NCI-H1105 treated with DMSO at 0.1 percent for 48 hours (cell line): ENCODE measurements around the gene STAT5B.
"Not testable (repeated sequence)": the region's sequence is repeated elsewhere in the genome, so short reads cannot be mapped to it uniquely, and the experiment has no call there.

Experiments
- DNase-seq: peaks from one replicate; lab custom pipeline; 2025; lab: John Stamatoyannopoulos, UW

STAT5B gene

DNA sequence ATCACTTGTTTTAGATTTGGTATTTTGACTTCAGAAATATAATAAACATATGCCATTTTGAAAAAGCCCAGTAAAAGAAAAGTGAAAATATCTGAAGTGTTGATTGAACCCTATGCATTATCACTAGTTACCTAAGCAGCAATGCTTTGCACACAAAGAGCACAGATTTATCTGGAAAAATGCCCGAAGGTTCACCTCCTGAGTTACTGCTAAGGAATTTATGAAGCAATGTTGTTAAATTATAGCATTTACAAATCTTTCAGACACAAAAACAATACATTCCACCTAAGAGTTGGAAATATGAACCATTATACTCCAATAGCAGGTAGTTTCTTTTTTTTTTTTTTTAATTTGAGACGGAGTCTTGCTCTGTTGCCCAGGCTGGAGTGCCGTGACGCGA is 43.0 kb downstream of the STAT5B start:
- DNase-seq = no peak

DNA sequence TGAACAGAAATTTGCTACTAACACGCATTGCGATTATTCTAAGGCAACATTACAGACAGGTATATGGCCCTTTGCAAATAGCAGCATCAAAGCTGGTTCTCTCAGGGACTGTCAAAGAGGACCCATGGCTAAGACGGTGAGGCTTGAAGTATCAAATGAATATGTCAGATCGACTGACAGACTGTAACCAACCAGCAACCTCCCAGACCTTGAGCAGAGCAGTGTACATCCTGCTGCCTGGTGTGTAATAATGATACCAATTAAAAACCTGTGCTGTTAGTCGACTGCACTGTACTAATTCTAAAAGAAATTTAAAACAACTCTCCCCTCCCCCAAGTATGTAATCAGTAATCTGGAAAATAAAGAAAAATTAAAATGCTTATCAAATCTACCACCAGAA is 46.0 kb downstream of the STAT5B start:
- no peak for DNase-seq

GRCh38 chr17:42227849-42228700 is 48.1 kb downstream of the STAT5B start:
- no peak for DNase-seq

GRCh38 chr17:42225646-42226045 is 50.5 kb downstream of the STAT5B start:
- no peak for DNase-seq

DNA sequence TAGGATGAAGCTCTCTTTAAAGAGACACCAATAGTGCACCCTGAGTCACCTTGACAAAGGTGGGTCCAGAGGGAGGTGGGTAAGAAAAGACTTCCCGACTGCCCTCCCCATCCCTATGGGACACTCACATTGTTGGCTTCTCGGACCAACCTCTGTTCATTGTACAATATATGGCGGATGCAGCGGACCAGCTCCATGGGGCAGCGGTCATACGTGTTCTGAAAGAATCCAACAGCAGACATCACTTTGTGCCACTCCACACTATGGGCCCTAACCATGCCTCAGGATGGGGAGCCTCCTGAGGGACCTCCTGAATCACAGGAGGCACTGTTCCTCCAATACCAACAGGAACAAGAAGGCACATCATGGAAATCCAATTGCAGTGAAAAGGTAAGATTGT is 51.5 kb downstream of the STAT5B start:
- DNase-seq = no peak

- DNase-seq = no peak
These were observed 54.1 kb downstream of the STAT5B start for GRCh38 chr17:42221886-42222745.

- not testable (repeated sequence) for DNase-seq
These were observed 56.9 kb downstream of the STAT5B start for GRCh38 chr17:42219280-42219679.

DNA sequence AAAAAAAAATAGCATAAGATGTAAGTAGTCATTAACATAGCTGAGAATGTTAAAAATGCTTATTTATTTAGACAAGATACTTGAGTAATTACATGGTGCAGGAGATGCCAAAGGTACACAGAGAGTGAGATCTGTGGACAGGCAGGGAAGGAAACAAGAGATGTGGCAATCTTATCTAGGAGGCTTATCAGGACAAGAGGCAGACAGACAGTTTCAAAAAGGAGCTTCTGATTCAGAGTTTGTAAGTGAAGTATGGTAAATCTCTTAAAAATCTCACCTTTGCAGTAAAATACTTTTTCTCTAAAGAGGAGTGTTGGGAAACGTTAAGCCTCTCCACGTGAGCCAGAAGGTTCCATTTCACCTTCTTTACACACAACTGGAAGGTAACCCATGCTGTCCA is 62.0 kb downstream of the STAT5B start:
- DNase-seq = no peak

DNA sequence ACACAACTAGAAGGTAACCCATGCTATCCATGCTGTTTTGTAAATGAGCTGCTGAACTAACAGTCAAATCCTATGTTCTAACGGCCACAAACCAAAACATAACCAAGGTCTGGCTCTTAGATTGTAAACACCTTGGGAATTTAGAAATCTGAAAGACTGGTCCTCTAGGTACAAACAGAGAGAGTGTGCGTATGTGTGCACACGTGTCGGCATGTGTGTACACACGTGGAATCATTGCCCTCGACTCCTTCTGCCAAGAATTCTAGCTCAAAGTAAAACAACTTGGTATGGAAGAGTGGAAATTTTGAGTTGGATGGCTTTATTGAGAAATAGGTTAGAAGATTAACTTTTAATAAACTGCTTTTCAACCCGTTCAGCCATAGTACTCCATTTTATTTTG is 63.8 kb downstream of the STAT5B start:
- no peak for DNase-seq

GRCh38 chr17:42211921-42212341 is 64.3 kb downstream of the STAT5B start:
- DNase-seq = not testable (repeated sequence)

DNA sequence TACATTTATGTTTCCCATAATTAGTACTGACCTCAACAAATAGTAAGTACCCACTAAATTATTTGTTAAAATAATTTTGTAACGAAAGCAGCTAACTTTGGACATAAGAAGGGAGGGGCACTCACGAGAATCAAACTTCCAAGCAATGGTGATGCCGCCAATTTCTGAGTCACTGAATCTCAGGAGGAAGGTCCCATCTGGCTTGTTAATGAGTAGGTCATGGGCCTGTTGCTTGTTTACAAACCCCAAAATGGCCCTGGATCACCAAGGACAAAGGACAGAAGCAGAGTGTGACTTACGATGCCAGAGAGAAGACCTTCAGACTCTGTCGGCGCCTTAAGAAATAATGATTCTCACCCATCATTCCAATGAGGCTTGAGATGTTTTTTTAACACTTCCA is 66.1 kb downstream of the STAT5B start:
- DNase-seq = no peak

DNA sequence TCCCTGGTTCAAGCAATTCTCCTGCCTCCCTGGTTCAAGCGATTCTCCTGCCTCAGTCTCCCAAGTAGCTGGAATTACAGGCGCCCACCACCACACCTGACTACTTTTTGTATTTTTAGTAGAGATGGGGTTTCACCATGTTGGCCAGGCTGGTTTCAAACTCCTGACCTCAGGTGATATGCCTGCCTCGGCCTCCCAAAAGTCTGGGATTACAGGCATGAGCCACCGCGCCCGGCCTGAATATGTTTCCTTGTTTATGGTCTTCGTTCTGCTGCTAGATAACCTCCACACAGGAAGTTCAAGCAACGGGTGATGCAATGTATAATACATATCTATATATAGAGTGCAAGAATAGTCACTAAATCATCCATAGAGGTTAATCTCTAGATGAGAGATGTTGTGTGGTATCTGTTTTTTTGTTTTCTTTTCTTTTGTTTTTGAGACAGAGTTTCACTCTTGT is 70.0 kb downstream of the STAT5B start:
- DNase-seq = not testable (repeated sequence)

GRCh38 chr17:42203354-42203753 is 72.8 kb downstream of the STAT5B start:
- DNase-seq = no peak

GRCh38 chr17:42202696-42203095 is 73.5 kb downstream of the STAT5B start:
- DNase-seq = no peak

DNA sequence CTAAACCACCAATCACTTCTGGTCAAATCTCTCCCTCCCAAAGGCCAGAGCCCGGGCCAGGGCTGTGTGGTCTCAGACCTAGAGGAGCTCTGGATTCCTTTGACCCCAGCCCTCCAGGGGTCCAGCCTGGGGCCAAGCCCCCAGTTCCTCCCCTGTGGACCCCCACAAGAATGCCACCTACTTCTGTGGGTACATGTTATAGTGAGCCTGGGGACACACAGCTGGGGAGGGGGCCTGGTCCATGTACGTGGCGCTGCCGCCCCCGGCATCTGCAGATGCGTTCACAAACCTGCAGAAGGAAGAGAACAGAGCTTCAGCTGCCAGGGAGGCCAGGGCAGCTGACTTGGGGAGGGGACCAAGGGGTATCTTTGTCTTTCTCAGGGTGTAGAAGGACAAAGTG is 74.0 kb downstream of the STAT5B start:
- DNase-seq = no peak

DNA sequence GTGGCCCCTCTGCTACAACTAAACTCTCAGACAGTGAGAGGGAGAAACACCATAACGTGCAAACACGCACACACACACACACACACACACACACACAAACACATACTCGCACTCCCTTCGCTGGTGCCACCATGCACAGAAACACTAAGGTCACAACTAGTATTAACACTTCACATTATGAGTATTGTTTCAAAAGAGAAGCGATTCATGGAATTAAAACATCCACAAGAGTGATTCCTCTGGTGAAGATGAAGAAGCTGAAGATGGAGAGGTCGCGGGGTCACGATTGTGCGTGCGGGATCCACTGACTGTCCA is 74.8 kb downstream of the STAT5B start:
- no peak for DNase-seq

DNA sequence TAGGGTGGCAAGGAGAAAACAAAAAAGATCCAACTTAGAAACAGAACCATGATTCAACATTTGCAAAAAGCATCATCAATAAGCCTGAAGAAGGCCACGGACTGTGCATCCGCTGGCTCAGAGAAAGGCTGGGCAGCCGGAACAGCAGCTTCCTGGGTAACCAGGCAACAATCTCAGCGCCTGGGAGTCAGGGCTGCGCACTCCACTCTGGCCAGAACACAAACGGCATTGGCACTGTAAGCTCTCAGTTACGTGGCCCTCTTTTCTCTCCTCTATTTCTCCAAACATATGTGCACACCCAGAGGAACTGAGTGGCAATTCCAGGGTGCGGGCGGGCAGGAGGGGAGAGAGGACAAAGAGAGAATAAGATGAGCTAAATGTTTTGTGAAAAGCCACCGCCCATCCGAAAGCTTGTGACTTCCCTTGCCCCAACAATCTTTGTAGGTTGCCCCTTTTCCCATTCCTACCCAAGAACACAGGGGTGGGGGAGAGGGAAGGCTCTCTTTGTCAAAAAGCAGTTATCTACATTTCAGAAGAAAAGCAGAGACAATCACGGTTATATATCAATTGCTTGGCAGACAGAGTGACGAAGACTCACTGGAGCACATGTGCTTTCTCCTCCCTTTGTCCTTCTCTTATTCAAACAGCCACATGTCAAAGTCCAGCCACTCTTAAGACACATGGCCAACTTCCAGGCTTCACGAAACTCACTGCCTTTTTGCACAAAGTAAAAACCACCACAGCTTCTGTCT is 75.3 kb downstream of the STAT5B start:
- DNase-seq = no peak

DNA sequence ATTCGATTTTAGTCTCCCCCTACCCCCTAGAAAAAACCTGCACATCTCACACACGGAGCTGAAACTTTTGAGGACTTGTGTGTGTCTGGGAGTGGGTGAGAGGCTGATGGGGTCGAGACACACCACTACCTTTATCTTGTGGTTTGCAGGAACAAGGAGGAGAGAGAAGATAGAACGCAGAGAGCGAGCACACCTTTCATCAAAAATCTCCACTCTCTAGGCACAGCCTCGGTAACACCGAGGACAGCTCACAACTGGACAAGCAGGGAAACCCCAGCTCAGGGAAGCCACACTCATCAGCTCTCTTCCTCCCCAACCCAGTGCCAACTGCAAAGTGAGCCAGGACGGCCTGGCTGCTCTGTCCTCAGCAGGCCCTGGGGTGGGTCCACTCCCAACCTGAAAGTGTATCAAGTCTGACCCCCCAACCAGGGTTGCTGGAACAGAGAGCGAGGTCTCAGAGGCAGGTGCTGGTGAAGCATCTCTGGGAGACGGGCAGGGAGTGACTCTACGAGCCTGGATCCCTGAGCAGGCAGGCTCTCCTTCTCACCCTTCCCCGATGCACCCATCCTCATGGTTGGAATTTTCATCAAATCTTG is 76.7 kb downstream of the STAT5B start:
- DNase-seq = no peak

DNA sequence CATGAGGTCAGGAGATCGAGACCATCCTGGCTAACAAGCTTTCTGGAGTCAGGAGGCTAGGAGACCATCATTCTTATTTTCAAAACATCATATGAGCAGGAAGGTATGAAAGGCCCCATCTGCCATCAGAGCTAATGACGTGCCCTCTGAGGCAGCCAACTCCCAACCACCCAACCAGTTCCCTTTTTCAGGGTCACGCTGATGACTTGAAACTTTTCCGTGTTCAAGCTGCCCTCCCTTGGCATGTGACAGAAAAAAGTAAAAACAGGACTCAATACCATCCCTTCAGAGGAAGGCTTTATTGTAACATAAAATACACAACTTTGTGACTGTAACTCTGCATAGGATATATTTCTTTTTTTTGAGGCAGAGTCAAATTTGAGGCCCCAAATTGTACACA is 77.3 kb downstream of the STAT5B start:
- DNase-seq = no peak

- no peak for DNase-seq
These were observed 78.5 kb downstream of the STAT5B start for GRCh38 chr17:42197564-42198156.
